CD4-positive, alpha-beta T cell treated with Interleukin-4 for 1 hour (primary cell): ENCODE results near the gene RPRD1B.

ENCODE experiments used
- DNase-seq, 2 donors: peaks; one replicate each; pipeline ENCODE4 v3.0.0-alpha.2; 2020 to 2022

The RPRD1B gene

GRCh38 chr20:38040276-38040675, 6.7 kb downstream of the RPRD1B start:
- no peak for DNase-seq

- no peak for DNase-seq
Measured at GRCh38 chr20:38043512-38044300, 10.2 kb downstream of the RPRD1B start.

GRCh38 chr20:38044685-38045084, 11.1 kb downstream of the RPRD1B start:
- no peak for DNase-seq

- no peak for DNase-seq
Measured at GRCh38 chr20:38046572-38046971, 13.0 kb downstream of the RPRD1B start.

- no peak for DNase-seq
Measured at GRCh38 chr20:38049800-38050199, 16.3 kb downstream of the RPRD1B start.

GRCh38 chr20:38050686-38051085, 17.1 kb downstream of the RPRD1B start:
- no peak for DNase-seq

GRCh38 chr20:38052870-38053269, 19.3 kb downstream of the RPRD1B start:
- no peak for DNase-seq

- DNase-seq = no peak
Measured at GRCh38 chr20:38054647-38055046, 21.1 kb downstream of the RPRD1B start.

- no peak for DNase-seq
Measured at GRCh38 chr20:38055294-38055693, 21.7 kb downstream of the RPRD1B start.

GRCh38 chr20:38055848-38056247, 22.3 kb downstream of the RPRD1B start:
- no peak for DNase-seq

- DNase-seq = peak; percentile 73 to 74
Measured at GRCh38 chr20:38057351-38057972, 23.9 kb downstream of the RPRD1B start.

GRCh38 chr20:38059832-38060231, 26.3 kb downstream of the RPRD1B start:
- DNase-seq = no peak

- DNase-seq = no peak
Measured at GRCh38 chr20:38060536-38060935, 27.0 kb downstream of the RPRD1B start.

GRCh38 chr20:38061109-38061508, 27.6 kb downstream of the RPRD1B start:
- DNase-seq = no peak

- DNase-seq = no peak
Measured at GRCh38 chr20:38062890-38063289, 29.3 kb downstream of the RPRD1B start.

- DNase-seq = no peak
Measured at GRCh38 chr20:38063911-38064530, 30.5 kb downstream of the RPRD1B start.

GRCh38 chr20:38065764-38066375, 32.3 kb downstream of the RPRD1B start:
- DNase-seq = no peak

GRCh38 chr20:38066969-38067716, 33.6 kb downstream of the RPRD1B start:
- no peak for DNase-seq

GRCh38 chr20:38067717-38068365, 34.3 kb downstream of the RPRD1B start:
- no peak for DNase-seq

GRCh38 chr20:38072898-38073297, 39.4 kb downstream of the RPRD1B start:
- DNase-seq = no peak

- DNase-seq = peak in 1 of 2 donors; percentile 52
Measured at GRCh38 chr20:38073307-38074071, 39.9 kb downstream of the RPRD1B start.
